Chondrocyte (in vitro differentiated cells): ENCODE data around the gene PRR12. TPM values are rescaled to one million over a fixed set of nuclear protein-coding genes. Genes with fewer than 3 reads are reported as not detected.
"Not testable (repeated sequence)": the region's sequence is repeated elsewhere in the genome, so short reads cannot be mapped to it uniquely, and the experiment has no call there.

Experiments used
- DNase-seq: peaks from one replicate; pipeline ENCODE4 v3.0.0; 2021; ENCODE audit warnings: mixed read lengths, low spot score
- H3K27ac Mint-ChIP-seq: one replicate; pipeline ENCODE4 v1.8.0; 2021; ENCODE audit warnings: mild to moderate bottlenecking, moderate library complexity, mixed read lengths; ENCODE audit not compliant: unreplicated experiment
- H3K27me3 Mint-ChIP-seq: 2 replicates; pipeline ENCODE4 v1.8.0; 2021; ENCODE audit warnings: low read depth, mixed read lengths
- H3K36me3 Mint-ChIP-seq: 2 replicates; pipeline ENCODE4 v1.8.0; 2021; ENCODE audit warnings: low read depth, mixed read lengths
- H3K4me1 Mint-ChIP-seq: 2 replicates; pipeline ENCODE4 v1.8.0; 2021; ENCODE audit warnings: low read depth, mild to moderate bottlenecking, mixed read lengths
- H3K4me3 Mint-ChIP-seq: one replicate; pipeline ENCODE4 v1.8.0; 2021; ENCODE audit warnings: mild to moderate bottlenecking, moderate library complexity, mixed read lengths; ENCODE audit not compliant: unreplicated experiment
- H3K9me3 Mint-ChIP-seq: 2 replicates; pipeline ENCODE4 v1.8.0; 2021; ENCODE audit warnings: low read depth, mixed read lengths
- CTCF ChIP-seq: fragments of 200-600 bp; sonication (generic); IDR thresholded peaks from 2 replicates; pipeline ENCODE4 v1.5.0; 2021; ENCODE audit warnings: antibody characterized with exemption, mild to moderate bottlenecking, moderate library complexity
- total RNA-seq: library from RNA; stranded (reverse); gene quantifications from 3 replicates; pipeline ENCODE4 v1.2.1, GENCODE V29; 2021

The PRR12 gene
- total RNA-seq, 1 donor from 2014 or later = 23.8 TPM

DNA sequence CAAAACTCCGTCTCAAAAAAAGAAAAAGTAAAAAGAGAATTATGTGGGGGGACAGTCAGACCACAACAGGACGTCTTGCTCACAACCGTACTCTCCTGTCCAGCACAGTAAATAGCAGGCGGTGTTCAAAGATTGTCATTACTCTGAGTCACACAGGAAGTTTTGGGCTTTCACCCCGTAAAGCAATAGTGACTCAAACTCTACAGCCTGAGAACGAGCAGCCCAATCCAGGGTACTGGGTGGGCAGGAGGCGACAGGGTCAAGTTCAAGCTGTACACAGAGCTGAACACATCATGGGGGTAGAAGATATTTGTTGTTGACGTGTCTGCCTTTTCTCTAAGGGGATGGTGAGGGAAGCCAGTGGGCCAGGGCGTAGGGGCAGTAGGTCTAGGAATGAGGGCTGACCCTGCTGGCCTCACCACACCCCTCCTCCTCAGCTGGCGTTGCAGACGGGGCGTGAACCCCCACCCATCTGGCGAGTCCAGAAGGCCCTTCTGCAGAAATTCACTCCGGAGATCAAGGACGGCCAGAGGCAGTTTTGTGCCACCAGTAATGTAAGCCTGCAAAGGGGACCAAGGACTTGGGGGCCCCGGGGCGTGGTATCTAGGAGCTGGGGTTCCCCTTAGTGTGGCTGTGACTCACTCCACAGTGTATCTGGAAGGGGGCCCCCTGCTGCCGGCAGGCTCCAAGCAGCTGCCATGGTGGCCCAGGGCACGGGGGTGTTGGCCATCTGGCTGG lies 23.3 kb downstream of the PRR12 start:
- Mint-ChIP-seq H3K27me3 (no peaks in the 10 kb centered on the region), H3K9me3 (no peaks in the 10 kb centered on the region), H3K4me3 (no peak overlapping the region), H3K4me1 (peaks cover 17% of the 10 kb centered on the region), H3K27ac (peak overlapping the region; percentile 90), H3K36me3 (peaks cover 21% of the 10 kb centered on the region)
- peak; percentile 31 for TF ChIP-seq CTCF
- DNase-seq = no peak

DNA sequence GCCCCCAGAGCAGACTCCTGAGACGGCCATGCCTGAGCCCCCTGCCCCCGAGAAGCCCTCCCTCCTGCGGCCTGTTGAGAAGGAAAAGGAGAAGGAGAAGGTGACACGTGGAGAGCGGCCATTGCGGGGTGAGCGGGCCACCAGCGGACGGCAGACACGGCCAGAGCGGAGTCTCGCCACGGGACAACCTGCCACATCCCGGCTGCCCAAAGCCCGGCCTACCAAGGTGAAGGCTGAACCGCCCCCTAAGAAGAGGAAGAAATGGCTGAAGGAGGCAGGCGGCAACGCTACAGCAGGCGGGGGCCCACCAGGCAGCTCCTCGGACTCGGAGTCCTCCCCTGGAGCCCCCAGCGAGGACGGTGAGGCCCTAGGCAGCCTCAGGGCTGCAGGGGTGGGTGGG lies 24.9 kb downstream of the PRR12 start:
- Mint-ChIP-seq H3K27ac (peak overlapping the region; percentile 68), H3K4me3 (no peak overlapping the region), H3K36me3 (peaks cover 23% of the 10 kb centered on the region), H3K9me3 (no peaks in the 10 kb centered on the region), H3K27me3 (no peaks in the 10 kb centered on the region), H3K4me1 (peaks cover 17% of the 10 kb centered on the region)
- DNase-seq = no peak
- TF ChIP-seq CTCF = no peak

- Mint-ChIP-seq H3K27ac (no peak overlapping the region), H3K27me3 (no peaks in the 10 kb centered on the region), H3K36me3 (peaks cover 26% of the 10 kb centered on the region), H3K9me3 (no peaks in the 10 kb centered on the region), H3K4me1 (peaks cover 17% of the 10 kb centered on the region), H3K4me3 (no peak overlapping the region)
- no peak for DNase-seq
- no peak for TF ChIP-seq CTCF
Observed at GRCh38 chr19:49616532-49616931, 25.6 kb downstream of the PRR12 start.

DNA sequence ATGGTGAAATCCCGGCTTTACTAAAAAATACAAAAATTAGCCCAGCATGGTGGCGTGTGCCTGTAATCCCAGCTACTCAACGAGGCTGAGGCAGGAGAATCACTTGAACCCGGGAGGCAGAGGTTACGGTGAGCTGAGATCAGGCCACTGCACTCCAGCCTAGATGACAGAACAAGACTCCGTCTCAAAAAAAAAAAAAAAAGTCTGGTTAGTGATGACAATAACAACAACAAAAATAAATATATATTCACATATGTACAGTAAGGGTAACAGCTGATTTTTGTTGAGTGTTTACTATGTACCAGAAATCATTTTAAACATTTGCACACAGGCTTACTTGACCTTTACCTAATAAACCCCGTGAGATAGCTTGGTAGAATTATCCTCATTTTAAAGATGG lies 26.0 kb downstream of the PRR12 start:
- H3K4me1 Mint-ChIP-seq = peaks cover 17% of the 10 kb centered on the region
- no peak for DNase-seq
- H3K4me3 Mint-ChIP-seq = no peak overlapping the region
- H3K27me3 Mint-ChIP-seq = no peaks in the 10 kb centered on the region
- no peak overlapping the region for H3K27ac Mint-ChIP-seq
- H3K9me3 Mint-ChIP-seq = no peaks in the 10 kb centered on the region
- H3K36me3 Mint-ChIP-seq = peaks cover 28% of the 10 kb centered on the region
- TF ChIP-seq CTCF = no peak

GRCh38 chr19:49617860-49618259 lies 26.9 kb downstream of the PRR12 start:
- not testable (repeated sequence) for H3K27me3 Mint-ChIP-seq, H3K4me3 Mint-ChIP-seq, H3K9me3 Mint-ChIP-seq, H3K27ac Mint-ChIP-seq, DNase-seq
- Mint-ChIP-seq H3K4me1 (peaks cover 13% of the 10 kb centered on the region), H3K36me3 (peaks cover 30% of the 10 kb centered on the region)
